K562 (cell line): ENCODE measurements around the gene GDAP1L1. TPM values are rescaled to one million over a fixed set of nuclear protein-coding genes. Genes with fewer than 3 reads are reported as not detected.
A peak's percentile ranks its signal among the peaks of the same experiment; 100 is the strongest.

ENCODE experiments used
- ATAC-seq: fragments of 200-7000 bp; cut with Tn5 transposase; 3 replicates; pipeline ENCODE4 v1.9.1; 2020; ENCODE audit warnings: moderate library complexity
- BruUV-seq: library from RNA; stranded (reverse); fragments of 400-500 nt; replicated peaks from 2 replicates; lab custom pipeline; 2021; lab: Mats Ljungman, UMichigan
- CTCF ChIA-PET: fragments of 300-600 bp; formaldehyde crosslinking; extraction: SDS; loops from one replicate; lab custom pipeline; 2021; ENCODE audit warnings: low intra/inter-chr PET ratio; lab: Yijun Ruan, JAX
- POLR2A ChIA-PET: fragments of 300-600, 350-650 bp; sonication (Branson Sonifier 250); formaldehyde crosslinking; extraction: SDS; loops from one replicate; lab custom pipeline; 2021; ENCODE audit warnings: antibody characterized with exemption, inconsistent platforms; lab: Yijun Ruan, JAX
- DNase-seq, 4 experiments: peaks; one replicate each; pipeline versions ENCODE4 v3.0.0 to v3.0.0-alpha.2; 2011 to 2018; ENCODE audit warnings: low spot score in 3 of 4, mixed read lengths in 3 of 4; ENCODE audit errors: extremely low read depth in 1 of 4
- FAIRE-seq: peaks from 2 replicates; lab custom pipeline; 2011; peaks lifted over from hg19 to GRCh38; lab: Jason Lieb, UNC
- H2AFZ ChIP-seq: 2 replicates; pipeline ENCODE4 v1.6.0; 2011; ENCODE audit warnings: low read depth, low read length, control low read depth, inconsistent platforms
- H3K27ac ChIP-seq: fragments of 200-600 bp; 3 replicates; pipeline ENCODE4 v1.8.0; 2011; ENCODE audit warnings: low read depth, mild to moderate bottlenecking, control low read depth, inconsistent platforms, low read length, moderate library complexity, mixed read lengths; ENCODE audit errors: extremely low read depth
- H3K27me3 ChIP-seq, 2 experiments: fragments of 300-600 bp in 1 of 2; 2 replicates in 1 of 2; 3 replicates in 1 of 2; pipeline versions ENCODE4 v1.6.0 to v1.8.0; 2011; ENCODE audit warnings: inconsistent platforms in 2 of 2, low read length in 2 of 2, mild to moderate bottlenecking in 1 of 2, mixed read lengths in 1 of 2, moderate library complexity in 1 of 2; ENCODE audit not compliant: control insufficient read depth in 2 of 2, insufficient read depth in 2 of 2
- H3K36me3 ChIP-seq: fragments of 300-600 bp; 3 replicates; pipeline ENCODE4 v1.8.0; 2011; ENCODE audit warnings: mild to moderate bottlenecking, low read length, inconsistent platforms; ENCODE audit not compliant: control insufficient read depth, insufficient read depth
- H3K4me1 ChIP-seq, 2 experiments: fragments of 200-600 bp in 1 of 2; replicated peaks in 1 of 2; 2 replicates in 1 of 2; 3 replicates in 1 of 2; pipeline versions ENCODE4 v1.5.1 to v1.8.0; 2011; ENCODE audit warnings: inconsistent platforms in 2 of 2, low read length in 2 of 2, mild to moderate bottlenecking in 1 of 2, mixed read lengths in 1 of 2, moderate library complexity in 1 of 2; ENCODE audit not compliant: control insufficient read depth in 2 of 2, insufficient read depth in 2 of 2
- H3K4me2 ChIP-seq: 2 replicates; pipeline ENCODE4 v1.6.1; 2011; ENCODE audit warnings: low read length, control low read depth, inconsistent platforms, mixed read lengths; ENCODE audit not compliant: insufficient read depth
- H3K4me3 ChIP-seq: fragments of 200-600 bp; sonication (generic), shearing (Covaris generic); 2 replicates; pipeline ENCODE4 v1.5.1; 2016; ENCODE audit warnings: control low read depth, inconsistent platforms
- H3K79me2 ChIP-seq: fragments of 200-600 bp; 3 replicates; pipeline ENCODE4 v1.8.0; 2011; ENCODE audit warnings: low read length, inconsistent platforms; ENCODE audit not compliant: control insufficient read depth, insufficient read depth
- H3K9ac ChIP-seq, 2 experiments: 2 replicates each; pipeline versions ENCODE4 v1.6.0 to v1.6.1; 2011; ENCODE audit warnings: low read depth in 2 of 2, low read length in 2 of 2, control low read depth in 1 of 2, inconsistent platforms in 1 of 2, mild to moderate bottlenecking in 1 of 2, mixed read lengths in 1 of 2; ENCODE audit not compliant: insufficient read depth in 1 of 2
- H3K9me1 ChIP-seq: one replicate; pipeline ENCODE4 v1.6.0; 2011; ENCODE audit warnings: inconsistent platforms, mild to moderate bottlenecking, low read length, moderate library complexity; ENCODE audit not compliant: control insufficient read depth, insufficient read depth
- H3K9me3 ChIP-seq: replicated peaks from 2 replicates; pipeline ENCODE4 v1.5.1; 2011; ENCODE audit warnings: low read depth, low read length, inconsistent platforms; ENCODE audit not compliant: control insufficient read depth, insufficient read depth
- H4K20me1 ChIP-seq: replicated peaks from 2 replicates; pipeline ENCODE4 v1.6.1; 2011; ENCODE audit warnings: low read length, inconsistent platforms, mixed read lengths; ENCODE audit not compliant: control insufficient read depth, insufficient read depth
- FIP1L1 ChIP-seq: fragments of 200-400 bp; formaldehyde crosslinking; IDR thresholded peaks from 2 replicates; pipeline ENCODE4 v1.6.1; 2018; ENCODE audit warnings: mild to moderate bottlenecking, low read depth, low read length; ENCODE audit not compliant: poor library complexity, severe bottlenecking
- GATAD2B ChIP-seq: fragments of 450-650 bp; IDR thresholded peaks from 2 replicates; pipeline ENCODE4 v1.6.1; 2017; ENCODE audit warnings: mild to moderate bottlenecking, borderline replicate concordance
- GMEB1 ChIP-seq: fragments of 250-450 bp; sonication (Bioruptor Pico); IDR thresholded peaks from 2 replicates; pipeline ENCODE4 v1.4.0; 2020; ENCODE audit warnings: mild to moderate bottlenecking
- HDAC1 ChIP-seq, 2 experiments: fragments of 450-650 bp; IDR thresholded peaks; 2 replicates each; pipeline ENCODE4 v1.6.1; 2016 to 2017; ENCODE audit warnings: inconsistent platforms in 1 of 2, mild to moderate bottlenecking in 1 of 2, moderate library complexity in 1 of 2
- HMGN3 ChIP-seq: IDR thresholded peaks from 2 replicates; pipeline ENCODE4 v1.6.1; 2011; ENCODE audit warnings: borderline replicate concordance, low read depth, mild to moderate bottlenecking, mixed read lengths, low read length; ENCODE audit not compliant: insufficient read length; ENCODE audit errors: extremely low read depth
- IRF9 ChIP-seq: fragments of 450-650 bp; IDR thresholded peaks from 2 replicates; pipeline ENCODE4 v1.6.1; 2016; ENCODE audit warnings: missing biosample characterization, missing genetic modification characterization
- NKRF ChIP-seq: fragments of 450-650 bp; IDR thresholded peaks from 2 replicates; pipeline ENCODE4 v1.6.1; 2016; ENCODE audit warnings: borderline replicate concordance
- SIN3B ChIP-seq: fragments of 450-650 bp; IDR thresholded peaks from 2 replicates; pipeline ENCODE4 v1.6.1; 2017; ENCODE audit warnings: low read depth, mild to moderate bottlenecking, moderate library complexity
- SP1 ChIP-seq: sonication (generic); formaldehyde crosslinking; IDR thresholded peaks from 2 replicates; pipeline ENCODE4 v1.8.1; 2022; ENCODE audit warnings: mild to moderate bottlenecking, missing genetic modification reagents
- STAG1 ChIP-seq: sonication (generic); formaldehyde crosslinking; IDR thresholded peaks from 2 replicates; pipeline ENCODE4 v1.5.0; 2020; ENCODE audit warnings: missing genetic modification reagents, borderline replicate concordance
- WGBS: fragments of 100-300 bp; shearing (Covaris generic); methylation state at CpG from one replicate; pipeline ENCODE4 v1.1.6; 2016; ENCODE audit warnings: low coverage, mixed read lengths; ENCODE audit not compliant: insufficient coverage; ENCODE audit errors: missing lambda C conversion rate; 5-methylcytosine and 5-hydroxymethylcytosine counted together
- in situ Hi-C: fragments of 300-500 bp; cut with MboI; formaldehyde crosslinking; loops from 4 replicates; pipeline ENCODE4 v1.15.0; 2018; ENCODE audit warnings: inconsistent platforms, mixed read lengths
- intact Hi-C: fragments of 100-400 bp; cut with micrococcal nuclease; formaldehyde crosslinking; loops from 2 replicates; pipeline ENCODE4 v1.14.2; 2022
- polyA plus RNA-seq, 8 experiments: library from polyadenylated mRNA; depleted of rRNA in 4 of 8; stranded (reverse) in 5 of 8; unstranded in 3 of 8; fragments of >200 nt; fragmentation: Nextera tagmentation in 2 of 8; fragmentation: Illumina TruSeq in 1 of 8; extraction: Ambion mirVana in 2 of 8; extraction: Trizol in 1 of 8; gene quantifications; 2 replicates each; pipeline versions ENCODE4 v1.2.1 to v1.2.3, GENCODE V29; 2011 to 2014; ENCODE audit warnings: inconsistent platforms in 1 of 8, missing spikeins in 1 of 8
- total RNA-seq, 7 experiments: library from RNA; depleted of rRNA in 6 of 7; stranded (reverse); fragments of >200 nt in 6 of 7; fragmentation: Illumina TruSeq in 2 of 7; extraction: Trizol in 2 of 7; gene quantifications; 2 replicates each; pipeline versions ENCODE4 v1.2.1 to v1.2.3, GENCODE V29; 2011 to 2021; ENCODE audit warnings: low replicate concordance in 1 of 7

GDAP1L1 gene
- total and polyA plus RNA-seq, 9 of the 15 experiments (the other 6 are each of a cell fraction or from before 2014, with no cell fraction given) = 0.06 to 0.40 (median 0.19) TPM; not detected in 5

GRCh38 chr20:44309763-44310663 lies 62.9 kb downstream of the GDAP1L1 start (continued):
- TF ChIP-seq GATAD2B = 0 out of 2 replicates have a peak, but pooled peaks have one; percentile 23
- TF ChIP-seq IRF9 (tag) = no peak

GRCh38 chr20:44310664-44311639 lies 63.8 kb downstream of the GDAP1L1 start, which contains the start of gene FITM2:
Gene FITM2, minus strand, starts transcription at chr20:44311202. Its CDS starts 54 bp downstream, at chr20:44311148.
- FAIRE-seq = peak; percentile 90
- ChIA-PET CTCF (interaction anchor here (0.9 to 2.0 kb wide), 6 partner anchors 12 to 96 kb away, joined by 3 to 8 read pairs (median 6); no protein-coding TSS in a partner anchor), POLR2A (interaction anchor here (0.6 to 1.0 kb wide), 4 partner anchors 9 to 79 kb away, joined by 3 to 4 read pairs (median 3); no protein-coding TSS in a partner anchor)
- in situ Hi-C loops = loop anchor here (5.0 kb wide), 1 partner anchor 94 kb away; no protein-coding TSS in a partner anchor
- H3K79me2 ChIP-seq = no peaks in the 10 kb centered on the region
- intact Hi-C loops = loop anchor here (1.0 to 5.0 kb wide), 3 partner anchors 76 to 161 kb away; no protein-coding TSS in a partner anchor
- no peaks in the 10 kb centered on the region for H3K27me3 ChIP-seq
- peak within 1 kb of the TSS; percentile 93 for H2AFZ ChIP-seq
- under 1% methylated on average over 59 of the region's 70 CpGs for WGBS
- H3K4me1 ChIP-seq = peaks cover 12 to 15% of the 10 kb centered on the region in 2 experiments
- ATAC-seq = peak; percentile 96
- BruUV-seq = TSS peak; percentile 63
- DNase-seq = peak; percentile 97 to 99 (median 98)
- no peaks in the 10 kb centered on the region for H3K9me3 ChIP-seq
- H3K36me3 ChIP-seq = no peaks in the 10 kb centered on the region
- H4K20me1 ChIP-seq = no peaks in the 10 kb centered on the region
- H3K9ac ChIP-seq = peak within 1 kb of the TSS; percentile 66 to 99
- peak within 1 kb of the TSS; percentile 92 for H3K4me2 ChIP-seq
- H3K27ac ChIP-seq = peak within 1 kb of the TSS; percentile 20; the same call in 1 of the 3 replicates
- H3K9me1 ChIP-seq = peaks cover 4% of the 10 kb centered on the region
- H3K4me3 ChIP-seq = peak within 1 kb of the TSS; percentile 63
- TF ChIP-seq SP1 = 0 out of 2 replicates have a peak, but pooled peaks have one; percentile 31
- TF ChIP-seq SIN3B = 0 out of 2 replicates have a peak, but pooled peaks have one; percentile 15
- TF ChIP-seq GMEB1 (CRISPR knock-in tag) = no peak
- TF ChIP-seq STAG1 = peak; percentile 31; the same call in 1 of the 2 replicates
- TF ChIP-seq NKRF = peak; percentile 60; the same call in 1 of the 2 replicates
- peak; percentile 79 for TF ChIP-seq FIP1L1
- peak in 1 of 2 experiments; percentile 78; a peak in 2 of 4 replicates for TF ChIP-seq HDAC1 (IDR thresholded peaks at IDR 0.05)
- TF ChIP-seq HMGN3 = peak; percentile 70
